Measurements from ENCODE around the gene ZBTB39.
"Not testable (repeated sequence)": the region's sequence is repeated elsewhere in the genome, so short reads cannot be mapped to it uniquely, and the experiment has no call there.

The ZBTB39 gene

DNA sequence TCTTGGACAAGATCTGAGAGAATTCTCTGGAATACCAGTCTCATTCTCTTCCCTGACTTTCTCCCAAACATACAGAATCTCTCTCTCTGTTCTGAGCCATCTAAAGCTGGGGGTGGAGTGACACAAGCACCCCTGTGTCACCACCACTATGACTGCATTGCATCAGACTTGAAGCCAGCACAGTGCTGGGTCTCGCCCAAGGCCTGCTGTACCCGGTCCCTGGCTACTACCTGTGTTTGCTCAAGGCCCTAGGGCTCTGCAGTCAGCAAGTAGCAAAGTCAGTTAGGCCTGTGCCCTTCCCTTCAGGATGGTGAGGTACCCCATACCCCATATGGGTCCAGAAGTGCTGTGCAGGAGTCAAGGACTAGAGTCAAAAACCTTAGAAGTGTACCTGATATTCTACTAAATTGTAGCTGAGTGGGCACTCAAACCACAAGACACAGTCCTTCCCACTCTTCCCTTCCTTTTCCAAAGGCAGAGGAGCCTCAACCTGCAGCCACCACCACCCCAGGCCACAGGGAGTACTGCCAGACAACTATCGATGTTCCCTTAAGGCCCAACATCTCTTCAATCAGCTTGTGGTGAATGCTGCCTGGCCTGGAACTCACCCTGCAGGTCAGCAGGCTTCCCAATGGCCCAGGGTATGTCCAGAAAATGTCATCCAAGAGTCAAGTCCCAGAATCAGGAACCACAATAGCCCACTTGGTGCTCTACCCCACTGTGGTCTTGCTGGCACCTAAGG, 27.8 kb downstream of the ZBTB39 start:
- no peak for DNase-seq

DNA sequence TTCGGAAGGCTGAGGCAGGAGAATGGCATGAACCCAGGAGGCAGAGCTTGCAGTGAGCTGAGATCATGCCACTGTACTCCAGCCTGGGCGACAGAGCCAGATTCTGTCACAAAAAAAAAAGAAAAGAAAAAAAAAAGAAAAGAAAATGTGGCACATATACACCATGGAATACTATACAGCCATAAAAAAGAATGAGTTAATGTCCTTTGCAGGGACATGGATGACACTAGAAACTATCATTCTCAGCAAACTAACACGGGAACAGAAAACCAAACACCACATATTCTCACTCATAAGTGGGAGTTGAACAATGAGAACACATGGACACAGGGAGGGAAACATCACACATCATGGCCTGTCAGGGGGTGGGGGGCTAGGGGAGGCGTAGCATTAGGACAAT, 29.0 kb downstream of the ZBTB39 start:
- not testable (repeated sequence) for DNase-seq

GRCh38 chr12:56974224-56974623, 32.1 kb downstream of the ZBTB39 start:
- not testable (repeated sequence) for DNase-seq

DNA sequence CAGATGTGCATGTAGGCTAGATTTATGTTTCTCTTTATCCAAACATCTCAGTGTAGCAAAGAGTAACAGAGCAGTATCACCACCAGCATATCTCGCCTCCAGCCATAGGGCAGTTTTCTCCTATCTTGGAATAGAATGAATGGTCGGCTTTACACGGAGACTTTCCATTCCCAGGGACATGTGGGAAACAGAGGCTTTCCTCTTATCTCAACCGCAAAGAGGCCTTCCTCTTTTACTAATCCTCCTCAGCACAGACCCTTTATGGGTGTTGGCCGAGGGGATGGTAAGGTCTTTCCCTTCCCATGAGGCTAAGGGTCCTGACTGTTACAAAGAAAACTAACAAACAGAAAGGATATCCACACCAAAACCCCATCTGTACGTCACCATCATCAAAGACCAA, 37.4 kb downstream of the ZBTB39 start:
- DNase-seq = not testable (repeated sequence)

GRCh38 chr12:56965997-56966642, 40.2 kb downstream of the ZBTB39 start:
- not testable (repeated sequence) for DNase-seq

- DNase-seq = not testable (repeated sequence)
Measured at GRCh38 chr12:56965124-56965523, 41.2 kb downstream of the ZBTB39 start.

DNA sequence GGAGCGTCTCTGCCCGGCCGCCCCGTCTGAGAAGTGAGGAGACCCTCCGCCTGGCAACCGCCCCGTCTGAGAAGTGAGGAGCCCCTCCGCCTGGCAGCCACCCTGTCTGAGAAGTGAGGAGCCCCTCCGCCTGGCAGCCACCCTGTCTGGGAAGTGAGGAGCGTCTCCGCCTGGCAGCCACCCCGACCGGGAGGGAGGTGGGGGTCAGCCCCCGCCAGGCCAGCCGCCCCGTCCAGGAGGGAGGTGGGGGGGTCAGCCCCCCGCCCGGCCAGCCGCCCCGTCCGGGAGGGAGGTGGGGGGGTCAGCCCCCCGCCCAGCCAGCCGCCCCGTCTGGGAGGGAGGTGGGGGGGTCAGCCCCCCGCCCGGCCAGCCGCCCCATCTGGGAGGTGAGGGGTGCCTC, 42.8 kb downstream of the ZBTB39 start:
- not testable (repeated sequence) for DNase-seq

- DNase-seq = not testable (repeated sequence)
Measured at GRCh38 chr12:56962247-56962646, 44.1 kb downstream of the ZBTB39 start.

DNA sequence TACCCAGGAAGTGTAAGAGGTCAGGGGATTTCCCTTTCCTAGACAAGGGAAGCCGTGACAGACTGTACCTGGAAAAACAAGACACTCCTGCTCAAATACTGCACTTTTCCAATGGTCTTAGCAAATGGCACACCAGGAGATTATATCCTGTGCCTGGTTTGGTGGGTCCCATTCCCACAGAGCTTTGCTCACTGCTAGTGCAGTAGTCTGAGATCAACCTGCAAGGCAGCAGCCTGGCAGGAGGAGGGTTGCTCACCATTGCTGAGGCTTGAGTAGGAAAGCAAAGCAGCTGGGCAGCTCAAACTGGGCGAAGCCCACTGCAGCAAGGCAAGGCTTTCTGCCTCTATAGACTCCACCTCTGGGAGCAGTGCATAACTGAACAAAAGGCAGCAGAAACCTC, 47.9 kb downstream of the ZBTB39 start:
- DNase-seq = no peak

DNA sequence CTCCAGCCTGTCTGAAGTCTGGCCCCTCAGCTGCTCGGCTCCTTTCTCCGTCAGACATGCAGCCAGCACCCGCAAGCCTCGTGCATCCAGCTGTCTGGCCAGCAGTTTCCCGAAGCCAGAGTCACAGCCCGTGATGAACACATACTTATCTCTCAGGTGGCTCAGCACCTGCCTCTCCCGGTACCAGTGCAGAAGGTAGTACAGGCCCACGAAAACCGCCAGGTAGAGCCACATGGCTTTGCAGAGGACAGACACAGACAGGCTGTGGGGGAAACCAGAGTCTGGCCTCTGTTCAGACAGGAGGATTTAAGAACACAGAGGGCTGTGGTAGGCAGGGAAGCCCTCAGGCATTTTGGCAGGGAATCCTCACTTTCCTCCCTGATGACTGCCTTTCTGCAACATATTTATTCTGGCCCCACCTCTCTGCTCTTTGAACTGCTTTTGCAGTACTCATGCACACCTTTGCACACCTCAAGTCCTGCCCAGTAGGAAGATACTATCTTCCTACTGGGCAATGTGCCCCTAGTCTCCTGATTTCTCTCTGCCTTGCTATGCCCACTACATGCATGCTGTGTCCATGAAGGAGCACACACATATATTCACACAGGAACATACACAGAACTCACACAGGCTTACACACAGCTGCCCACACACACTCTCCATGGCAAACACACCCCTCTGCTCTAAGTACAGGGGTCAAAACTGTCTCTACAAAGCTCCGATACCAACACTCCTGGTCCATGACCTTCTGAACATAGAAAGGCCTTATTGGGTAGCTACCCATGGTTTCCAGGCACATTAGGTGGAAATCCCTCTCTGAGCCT, 48.9 kb downstream of the ZBTB39 start, which contains the start of gene RDH16:
Gene RDH16, minus strand, starts transcription at position 380 of the 824 bp plus-strand sequence. Its CDS starts 146 bp downstream, at position 234.
- no peak for DNase-seq

DNA sequence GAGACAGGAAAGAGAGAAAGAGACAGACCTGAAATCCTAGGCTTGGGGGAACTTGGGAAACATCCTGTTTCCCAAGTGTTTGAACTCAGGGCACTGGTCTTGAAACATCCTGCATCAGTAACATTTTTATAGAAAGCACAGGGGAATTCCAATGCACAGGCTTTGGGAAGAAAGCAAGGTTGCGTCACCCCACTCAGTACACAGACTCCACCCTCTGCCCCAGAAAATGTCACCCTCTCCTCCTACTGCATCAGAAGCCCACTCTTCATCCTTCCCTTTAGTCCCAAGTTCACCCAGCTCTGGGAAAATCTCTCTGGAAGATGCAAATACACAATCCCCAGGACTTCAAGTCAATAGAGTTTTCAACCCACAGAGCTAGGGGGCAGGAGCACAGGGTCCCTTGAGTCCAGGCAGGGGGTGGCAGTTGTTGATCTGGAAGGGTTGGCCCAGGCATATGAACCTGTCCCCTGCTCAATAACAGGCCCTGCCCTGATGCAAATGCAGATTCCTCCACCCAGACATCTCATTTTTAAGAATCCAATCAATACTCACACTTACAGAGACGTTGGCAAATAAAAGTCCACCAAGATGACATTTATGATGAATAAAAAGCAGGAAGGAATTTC, 50.6 kb downstream of the ZBTB39 start:
- DNase-seq = no peak

DNA sequence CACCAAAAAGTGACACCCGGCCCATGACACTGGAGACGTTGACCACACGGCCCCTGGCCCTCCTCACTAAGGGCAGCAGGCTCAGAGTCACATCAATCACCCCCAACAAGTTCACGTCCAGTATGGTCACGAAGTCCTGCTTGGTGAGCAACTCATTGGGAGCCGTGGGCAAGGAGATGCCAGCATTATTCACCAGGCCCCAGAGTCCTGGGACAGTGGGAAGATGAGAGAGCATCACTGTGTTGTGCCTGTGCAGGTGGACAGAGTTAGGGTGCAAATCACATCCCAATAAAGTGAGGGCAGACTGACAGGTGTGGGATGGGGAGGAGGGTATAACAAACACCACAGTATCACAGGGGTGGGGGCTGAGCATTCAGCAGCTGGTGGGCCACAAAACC, 51.4 kb downstream of the ZBTB39 start:
- DNase-seq = no peak

- DNase-seq = no peak
Measured at GRCh38 chr12:56954057-56954957, 52.0 kb downstream of the ZBTB39 start.

GRCh38 chr12:56953314-56953713, 53.0 kb downstream of the ZBTB39 start:
- DNase-seq = no peak

GRCh38 chr12:56951582-56952339, 54.6 kb downstream of the ZBTB39 start:
- DNase-seq = no peak

GRCh38 chr12:56948881-56949280, 57.5 kb downstream of the ZBTB39 start:
- peak; percentile 43 for DNase-seq
